Measurements from ENCODE around the gene PRKX. TPM values are rescaled to one million over a fixed set of nuclear protein-coding genes. Genes with fewer than 3 reads are reported as not detected.
"Not testable (repeated sequence)": the region's sequence is repeated elsewhere in the genome, so short reads cannot be mapped to it uniquely, and the experiment has no call there.

PRKX gene
- total and polyA plus RNA-seq, 7 experiments from 2014 or later = 40.5 to 118 (median 55.2) TPM

DNA sequence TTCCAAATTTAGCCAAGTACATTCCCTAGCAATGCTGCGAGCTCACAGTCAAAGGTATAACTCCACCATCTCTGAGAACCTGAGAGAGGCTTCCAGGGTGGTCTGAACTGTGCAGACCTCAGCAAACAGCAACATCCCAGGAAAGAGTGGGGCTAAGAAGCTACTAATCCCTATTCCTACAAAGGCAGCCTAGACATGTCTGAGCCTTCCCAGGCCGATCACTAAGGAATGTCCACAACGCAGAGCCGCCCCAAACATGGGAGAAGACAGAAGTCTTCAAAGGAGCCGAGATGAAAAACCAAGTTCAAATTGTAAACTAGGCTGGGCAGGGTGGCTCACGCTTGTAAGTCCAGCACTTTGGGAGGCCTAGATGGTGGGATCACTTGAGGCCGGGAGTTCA lies 30.2 kb downstream of the PRKX start:
- H3K4me1 Mint-ChIP-seq = peaks cover 7 to 52% (median 23%) of the 10 kb centered on the region in 7 donors
- H3K27ac ChIP-seq (ENCODE audit: low read depth, low read length); H3K36me3 Mint-ChIP-seq; intact Hi-C loops (cut with micrococcal nuclease); H3K4me3 Mint-ChIP-seq; H3K36me3 ChIP-seq (ENCODE audit: control insufficient read depth in 2 of 3, insufficient read depth in 3 of 3, low read length in 3 of 3); DNase-seq; H3K27me3 ChIP-seq (ENCODE audit: control insufficient read depth in 2 of 2, insufficient read depth in 2 of 2, low read length in 2 of 2); H3K9me3 Mint-ChIP-seq; H3K27ac Mint-ChIP-seq; H3K4me1 ChIP-seq (ENCODE audit: control insufficient read depth in 2 of 2, insufficient read depth in 2 of 2, low read length in 2 of 2); POLR2A ChIA-PET; H3K27me3 Mint-ChIP-seq; CTCF ChIA-PET; ATAC-seq; H3K4me3 ChIP-seq (ENCODE audit: low read length); H3K9me3 ChIP-seq (ENCODE audit: control insufficient read depth in 2 of 3, low read length in 3 of 3): not testable (repeated sequence)

DNA sequence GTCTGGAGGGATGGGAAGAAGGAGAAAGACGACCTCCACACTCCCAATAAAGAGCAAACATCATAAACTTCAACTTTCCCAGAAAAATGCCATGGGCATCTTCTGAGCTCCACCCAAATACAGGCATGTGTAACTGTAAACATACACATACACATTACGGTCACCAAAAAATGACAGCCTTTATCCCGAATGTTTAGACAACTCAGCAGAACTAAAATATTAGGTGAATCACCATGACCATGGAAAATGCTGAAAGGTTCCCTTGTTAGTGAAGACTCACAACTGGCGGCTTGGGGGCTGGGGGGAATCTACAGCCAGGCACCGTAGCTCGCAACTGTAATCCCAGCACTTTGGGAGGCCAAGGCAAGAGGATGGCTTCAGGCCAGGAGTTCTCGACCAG lies 33.0 kb downstream of the PRKX start:
- no peaks in the 10 kb centered on the region for H3K27me3 ChIP-seq (ENCODE audit: control insufficient read depth in 2 of 2, insufficient read depth in 2 of 2, low read length in 2 of 2)
- H3K4me3 ChIP-seq (ENCODE audit: low read length) = no peak overlapping the region
- H3K4me1 ChIP-seq (ENCODE audit: control insufficient read depth in 2 of 2, insufficient read depth in 2 of 2, low read length in 2 of 2) = no peaks in the 10 kb centered on the region
- H3K4me1 Mint-ChIP-seq = peaks cover 6 to 42% (median 33%) of the 10 kb centered on the region in 7 donors
- no peaks in the 10 kb centered on the region for H3K36me3 ChIP-seq (ENCODE audit: control insufficient read depth in 2 of 3, insufficient read depth in 3 of 3, low read length in 3 of 3)
- intact Hi-C loops (cut with micrococcal nuclease) = no loop called here
- ChIA-PET POLR2A (no interaction called here), CTCF (no interaction called here)
- H3K27ac ChIP-seq (ENCODE audit: low read depth, low read length) = no peak overlapping the region
- no peak overlapping the region for H3K27ac Mint-ChIP-seq
- no peak overlapping the region for H3K4me3 Mint-ChIP-seq
- ATAC-seq = no peak
- H3K9me3 ChIP-seq (ENCODE audit: control insufficient read depth in 2 of 3, low read length in 3 of 3) = no peaks in the 10 kb centered on the region
- no peak for DNase-seq
- no peaks in the 10 kb centered on the region for H3K27me3 Mint-ChIP-seq
- H3K36me3 Mint-ChIP-seq = peaks cover 0 to 16% (median 3%) of the 10 kb centered on the region in 5 donors
- peaks cover 0 to 1% (median 0%) of the 10 kb centered on the region in 11 donors for H3K9me3 Mint-ChIP-seq

DNA sequence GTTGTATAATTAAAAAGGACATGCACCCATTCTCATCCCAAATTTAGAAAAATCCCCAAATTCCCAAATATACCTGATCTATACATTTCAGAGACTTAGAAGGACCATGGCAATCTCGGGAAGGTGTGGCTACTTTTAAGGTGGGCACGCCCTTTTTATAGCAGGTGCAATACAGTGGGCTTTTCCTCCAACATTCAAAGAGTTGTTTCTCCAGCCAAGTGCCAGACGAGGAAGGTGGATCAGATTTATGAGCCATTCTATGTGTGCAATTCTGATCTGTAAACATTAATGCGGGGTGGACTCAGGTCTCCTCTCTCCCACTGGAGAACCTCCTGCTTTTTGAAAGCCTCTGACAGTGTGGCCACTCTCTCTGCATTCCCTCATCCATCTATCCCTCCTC lies 33.8 kb downstream of the PRKX start:
- DNase-seq (no peak), ATAC-seq (no peak)
- H3K27ac ChIP-seq (ENCODE audit: low read depth, low read length) = no peak overlapping the region
- no peaks in the 10 kb centered on the region for H3K4me1 ChIP-seq (ENCODE audit: control insufficient read depth in 2 of 2, insufficient read depth in 2 of 2, low read length in 2 of 2)
- H3K4me3 ChIP-seq (ENCODE audit: low read length) = no peak overlapping the region
- Mint-ChIP-seq H3K4me1 (peaks cover 0 to 37% (median 27%) of the 10 kb centered on the region in 7 donors), H3K4me3 (no peak overlapping the region), H3K27me3 (no peaks in the 10 kb centered on the region), H3K36me3 (peaks cover 0 to 21% (median 9%) of the 10 kb centered on the region in 5 donors), H3K9me3 (peaks cover 0 to 1% (median 0%) of the 10 kb centered on the region in 11 donors), H3K27ac (peak overlapping the region in 2 of 9 donors; percentile 33 to 45)
- POLR2A ChIA-PET = no interaction called here
- H3K36me3 ChIP-seq (ENCODE audit: control insufficient read depth in 2 of 3, insufficient read depth in 3 of 3, low read length in 3 of 3) = peaks cover 0 to 7% (median 0%) of the 10 kb centered on the region in 3 experiments
- H3K9me3 ChIP-seq (ENCODE audit: control insufficient read depth in 2 of 3, low read length in 3 of 3) = no peaks in the 10 kb centered on the region
- CTCF ChIA-PET = no interaction called here
- H3K27me3 ChIP-seq (ENCODE audit: control insufficient read depth in 2 of 2, insufficient read depth in 2 of 2, low read length in 2 of 2) = no peaks in the 10 kb centered on the region
- intact Hi-C loops (cut with micrococcal nuclease) = no loop called here

DNA sequence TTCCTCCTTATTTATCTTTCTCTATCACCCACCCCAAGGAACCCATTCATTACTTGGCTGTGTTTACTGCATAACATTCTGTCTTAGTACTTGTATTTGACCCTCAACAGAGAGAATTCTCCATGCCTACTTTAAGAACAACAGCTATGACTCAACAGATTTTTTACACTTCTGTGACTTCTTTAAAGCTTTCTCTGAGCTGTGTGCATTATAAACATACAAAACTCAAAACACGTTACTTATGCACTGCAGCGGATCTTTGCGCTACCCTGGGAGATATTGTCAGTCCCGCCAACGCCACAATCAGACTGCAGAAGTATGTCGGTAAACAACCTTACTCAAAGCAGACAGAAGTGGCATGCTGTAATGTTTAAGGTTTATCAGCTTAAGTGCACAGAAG lies 35.1 kb downstream of the PRKX start:
- Mint-ChIP-seq H3K27me3 (no peaks in the 10 kb centered on the region), H3K9me3 (peaks cover 0 to 3% (median 0%) of the 10 kb centered on the region in 11 donors), H3K27ac (peak overlapping the region in 2 of 9 donors; percentile 9 to 22), H3K36me3 (peaks cover 2 to 34% (median 18%) of the 10 kb centered on the region in 5 donors), H3K4me1 (peaks cover 0 to 37% (median 27%) of the 10 kb centered on the region in 7 donors), H3K4me3 (no peak overlapping the region)
- DNase-seq (no peak), ATAC-seq (no peak)
- Histone ChIP-seq H3K9me3 (ENCODE audit: control insufficient read depth in 2 of 3, low read length in 3 of 3) (no peaks in the 10 kb centered on the region), H3K36me3 (ENCODE audit: control insufficient read depth in 2 of 3, insufficient read depth in 3 of 3, low read length in 3 of 3) (peaks cover 0 to 17% (median 0%) of the 10 kb centered on the region in 3 experiments), H3K27ac (ENCODE audit: low read depth, low read length) (no peak overlapping the region), H3K4me1 (ENCODE audit: control insufficient read depth in 2 of 2, insufficient read depth in 2 of 2, low read length in 2 of 2) (no peaks in the 10 kb centered on the region), H3K4me3 (ENCODE audit: low read length) (no peak overlapping the region), H3K27me3 (ENCODE audit: control insufficient read depth in 2 of 2, insufficient read depth in 2 of 2, low read length in 2 of 2) (no peaks in the 10 kb centered on the region)
- ChIA-PET POLR2A (no interaction called here), CTCF (interaction anchor here (0.9 kb wide), 1 partner anchor 22 kb away, joined by 3 read pairs; no protein-coding TSS in a partner anchor)
- intact Hi-C loops (cut with micrococcal nuclease) = no loop called here

DNA sequence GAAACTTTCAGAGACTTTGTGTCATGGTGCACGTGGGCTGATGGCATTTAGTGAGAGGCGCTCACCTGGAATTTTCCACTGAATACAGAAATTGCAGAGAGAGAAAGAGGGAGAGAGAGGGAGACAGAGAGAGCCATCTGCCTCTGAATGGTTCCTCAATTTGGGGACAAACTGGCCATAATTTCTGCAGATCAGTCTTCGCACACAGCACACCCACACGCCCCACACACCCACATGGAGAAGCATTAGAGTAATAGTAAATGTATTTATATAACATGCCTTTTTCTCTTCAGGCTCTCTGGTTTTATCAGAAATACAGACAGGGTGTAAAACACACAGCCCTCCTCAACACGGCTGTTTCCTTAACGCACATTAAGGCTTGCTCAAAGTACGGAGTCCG lies 38.6 kb downstream of the PRKX start:
- no peak for ATAC-seq
- no peaks in the 10 kb centered on the region for H3K4me1 ChIP-seq (ENCODE audit: control insufficient read depth in 2 of 2, insufficient read depth in 2 of 2, low read length in 2 of 2)
- Mint-ChIP-seq H3K27me3 (no peaks in the 10 kb centered on the region), H3K36me3 (peaks cover 9 to 49% (median 29%) of the 10 kb centered on the region in 5 donors), H3K27ac (peak overlapping the region in 1 of 9 donors; percentile 36), H3K9me3 (peaks cover 0 to 2% (median 0%) of the 10 kb centered on the region in 11 donors), H3K4me3 (no peak overlapping the region), H3K4me1 (peaks cover 0 to 34% (median 24%) of the 10 kb centered on the region in 7 donors)
- CTCF ChIA-PET = no interaction called here
- DNase-seq = no peak
- H3K36me3 ChIP-seq (ENCODE audit: control insufficient read depth in 2 of 3, insufficient read depth in 3 of 3, low read length in 3 of 3) = peaks cover 0 to 34% (median 0%) of the 10 kb centered on the region in 3 experiments
- no peaks in the 10 kb centered on the region for H3K27me3 ChIP-seq (ENCODE audit: control insufficient read depth in 2 of 2, insufficient read depth in 2 of 2, low read length in 2 of 2)
- no peaks in the 10 kb centered on the region for H3K9me3 ChIP-seq (ENCODE audit: control insufficient read depth in 2 of 3, low read length in 3 of 3)
- no peak overlapping the region for H3K4me3 ChIP-seq (ENCODE audit: low read length)
- intact Hi-C loops (cut with micrococcal nuclease) = no loop called here
- POLR2A ChIA-PET = no interaction called here
- no peak overlapping the region for H3K27ac ChIP-seq (ENCODE audit: low read depth, low read length)

DNA sequence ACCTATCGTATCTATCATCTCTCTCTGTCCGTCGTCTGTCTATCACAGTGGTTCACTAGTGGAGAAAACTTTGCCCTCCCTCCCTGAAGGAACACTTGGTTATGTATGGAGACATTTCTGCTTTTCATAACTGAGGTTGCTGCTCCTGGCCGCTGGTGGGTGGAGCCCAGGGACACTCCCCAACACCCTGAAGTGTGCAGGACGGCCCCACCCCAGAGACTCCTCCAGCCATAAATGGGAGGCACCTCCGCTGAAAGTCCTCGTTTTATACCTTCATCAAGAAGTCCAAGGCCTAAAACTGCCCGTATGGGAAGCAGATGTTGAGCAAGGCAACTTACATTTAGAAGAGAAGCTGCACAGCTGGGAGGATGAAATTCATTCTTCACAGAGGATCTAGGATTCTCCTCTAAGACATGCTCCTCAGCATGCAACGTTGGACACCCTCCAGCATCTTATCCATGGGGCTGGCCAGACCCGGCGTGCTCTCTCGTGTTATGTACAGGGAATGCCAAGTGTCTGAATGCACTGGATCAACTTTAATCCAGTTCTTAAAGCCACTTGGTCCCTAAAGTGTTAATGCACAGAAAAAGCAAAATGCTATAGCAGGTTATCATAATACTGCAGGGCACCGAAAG lies 43.5 kb downstream of the PRKX start:
- no peak for ATAC-seq
- Mint-ChIP-seq H3K36me3 (peaks cover 14 to 58% (median 28%) of the 10 kb centered on the region in 5 donors), H3K27me3 (no peaks in the 10 kb centered on the region), H3K27ac (peak overlapping the region in 2 of 9 donors; percentile 20 to 51), H3K4me3 (no peak overlapping the region), H3K9me3 (peaks cover 0 to 2% (median 0%) of the 10 kb centered on the region in 11 donors), H3K4me1 (peaks cover 0 to 17% (median 6%) of the 10 kb centered on the region in 7 donors)
- no peaks in the 10 kb centered on the region for H3K9me3 ChIP-seq (ENCODE audit: control insufficient read depth in 2 of 3, low read length in 3 of 3)
- ChIA-PET POLR2A (no interaction called here), CTCF (no interaction called here)
- H3K27me3 ChIP-seq (ENCODE audit: control insufficient read depth in 2 of 2, insufficient read depth in 2 of 2, low read length in 2 of 2) = no peaks in the 10 kb centered on the region
- no peak overlapping the region for H3K27ac ChIP-seq (ENCODE audit: low read depth, low read length)
- intact Hi-C loops (cut with micrococcal nuclease) = no loop called here
- H3K4me1 ChIP-seq (ENCODE audit: control insufficient read depth in 2 of 2, insufficient read depth in 2 of 2, low read length in 2 of 2) = no peaks in the 10 kb centered on the region
- H3K36me3 ChIP-seq (ENCODE audit: control insufficient read depth in 2 of 3, insufficient read depth in 3 of 3, low read length in 3 of 3) = peaks cover 0 to 47% (median 0%) of the 10 kb centered on the region in 3 experiments
- no peak overlapping the region for H3K4me3 ChIP-seq (ENCODE audit: low read length)
- no peak for DNase-seq

DNA sequence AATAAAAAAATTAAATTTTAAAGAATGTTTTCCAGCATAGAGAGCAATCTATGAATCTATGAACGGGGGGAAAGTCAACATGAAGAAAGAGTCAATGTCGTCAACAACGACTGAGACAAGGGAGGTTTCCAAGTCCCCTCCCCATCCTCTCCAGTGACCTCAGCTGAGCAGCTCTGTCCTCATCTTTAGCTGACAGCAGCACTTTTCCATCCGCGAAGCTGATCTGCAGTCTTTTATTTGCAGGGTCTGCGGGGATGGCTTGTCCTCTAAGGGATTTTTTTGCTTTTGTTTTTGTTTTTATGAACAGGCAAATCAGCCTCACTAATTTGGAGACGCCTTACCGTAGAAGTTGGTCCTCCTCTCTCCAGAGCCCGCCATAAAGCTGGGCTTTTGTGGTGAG lies 46.5 kb downstream of the PRKX start:
- H3K27me3 Mint-ChIP-seq = no peaks in the 10 kb centered on the region
- no peaks in the 10 kb centered on the region for H3K9me3 Mint-ChIP-seq
- no peak overlapping the region for H3K27ac Mint-ChIP-seq
- Histone ChIP-seq H3K9me3 (ENCODE audit: control insufficient read depth in 2 of 3, low read length in 3 of 3) (no peaks in the 10 kb centered on the region), H3K27me3 (ENCODE audit: control insufficient read depth in 2 of 2, insufficient read depth in 2 of 2, low read length in 2 of 2) (no peaks in the 10 kb centered on the region), H3K4me3 (ENCODE audit: low read length) (no peak overlapping the region), H3K4me1 (ENCODE audit: control insufficient read depth in 2 of 2, insufficient read depth in 2 of 2, low read length in 2 of 2) (no peaks in the 10 kb centered on the region), H3K27ac (ENCODE audit: low read depth, low read length) (no peak overlapping the region), H3K36me3 (ENCODE audit: control insufficient read depth in 2 of 3, insufficient read depth in 3 of 3, low read length in 3 of 3) (peaks cover 0 to 25% (median 0%) of the 10 kb centered on the region in 3 experiments)
- CTCF ChIA-PET = no interaction called here
- peaks cover 0 to 26% (median 15%) of the 10 kb centered on the region in 7 donors for H3K4me1 Mint-ChIP-seq
- ATAC-seq (no peak), DNase-seq (no peak)
- POLR2A ChIA-PET = no interaction called here
- H3K36me3 Mint-ChIP-seq = peaks cover 6 to 34% (median 15%) of the 10 kb centered on the region in 5 donors
- no peak overlapping the region for H3K4me3 Mint-ChIP-seq
- intact Hi-C loops (cut with micrococcal nuclease) = no loop called here

Measured in naive thymus-derived CD4-positive, alpha-beta T cell (primary cell).